Measurements from ENCODE around the gene FARP2. TPM values are rescaled to one million over a fixed set of nuclear protein-coding genes. Genes with fewer than 3 reads are reported as not detected.

Gene FARP2
- total and polyA plus RNA-seq, 4 donors: 5.8 to 30.9 (median 14.3) TPM

DNA sequence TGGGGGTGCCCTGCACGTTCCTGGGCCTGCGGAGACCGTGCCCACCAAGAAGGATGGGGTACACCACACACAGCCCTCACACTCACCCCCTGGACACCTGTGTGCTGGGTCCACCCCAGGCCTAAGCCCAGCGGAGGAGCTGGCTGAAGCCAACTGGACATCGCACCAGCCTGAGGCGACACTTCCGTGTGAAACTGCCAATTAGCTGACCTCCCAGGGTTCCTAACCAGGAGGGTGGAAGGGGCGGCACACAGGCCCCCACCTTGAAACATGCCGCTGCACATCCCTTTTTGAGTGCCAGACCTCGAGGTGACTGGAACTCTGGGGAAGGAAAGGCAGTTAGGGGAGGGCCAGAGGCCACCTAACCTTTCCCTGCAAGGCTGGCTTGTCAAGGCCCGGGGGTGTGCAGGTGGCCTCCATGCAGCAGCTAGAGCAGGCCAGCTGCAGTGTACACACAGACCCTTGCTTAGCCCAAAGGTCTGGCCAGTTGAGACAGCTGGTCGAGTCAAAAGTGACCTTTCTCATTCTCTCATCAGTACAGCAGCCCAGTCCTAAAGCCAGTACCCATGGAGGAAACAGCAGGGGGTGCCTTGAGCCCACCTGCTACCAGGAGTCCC lies 147.8 kb downstream of the FARP2 start:
- Histone ChIP-seq H3K9ac (ENCODE audit: low read depth in 1 of 2, low read length in 2 of 2) (no peak overlapping the region), H3K27me3 (ENCODE audit: control insufficient read depth in 4 of 4, insufficient read depth in 4 of 4, low read length in 3 of 4) (no peaks in the 10 kb centered on the region), H3K27ac (ENCODE audit: low read depth in 1 of 2, low read length in 2 of 2) (no peak overlapping the region), H3K4me1 (ENCODE audit: control insufficient read depth in 4 of 4, insufficient read depth in 4 of 4, low read length in 3 of 4) (peaks cover 9 to 18% (median 14%) of the 10 kb centered on the region in 4 donors), H3K4me3 (ENCODE audit: low read depth in 1 of 3, low read length in 3 of 3) (no peak overlapping the region), H3K36me3 (ENCODE audit: control insufficient read depth in 4 of 4, insufficient read depth in 3 of 4, low read depth in 1 of 4, low read length in 3 of 4) (peaks cover 0 to 8% (median 0%) of the 10 kb centered on the region in 4 donors), H3K9me3 (ENCODE audit: control insufficient read depth in 4 of 4, low read length in 3 of 4) (no peaks in the 10 kb centered on the region)
- no peak for DNase-seq (ENCODE audit: low spot score)
- WGBS: 89% methylated on average over 12 of the region's 12 CpGs
- TF ChIP-seq EGR1 (IDR thresholded peaks at IDR 0.05; ENCODE audit: low read depth in 2 of 2): no peak
- TF ChIP-seq, protein P1, sequence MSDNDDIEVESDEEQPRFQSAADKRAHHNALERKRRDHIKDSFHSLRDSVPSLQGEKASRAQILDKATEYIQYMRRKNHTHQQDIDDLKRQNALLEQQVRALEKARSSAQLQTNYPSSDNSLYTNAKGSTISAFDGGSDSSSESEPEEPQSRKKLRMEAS (IDR thresholded peaks at IDR 0.05): no peak
- no peak for TF ChIP-seq SP1 (IDR thresholded peaks at IDR 0.05)
- TF ChIP-seq, protein P2, sequence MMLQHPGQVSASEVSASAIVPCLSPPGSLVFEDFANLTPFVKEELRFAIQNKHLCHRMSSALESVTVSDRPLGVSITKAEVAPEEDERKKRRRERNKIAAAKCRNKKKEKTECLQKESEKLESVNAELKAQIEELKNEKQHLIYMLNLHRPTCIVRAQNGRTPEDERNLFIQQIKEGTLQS (IDR thresholded peaks at IDR 0.05): no peak
- no peak for TF ChIP-seq RXRA (IDR thresholded peaks at IDR 0.05)
- no peak for TF ChIP-seq TAF1 (conservative IDR thresholded peaks at IDR 0.05)
- TF ChIP-seq, protein P3, sequence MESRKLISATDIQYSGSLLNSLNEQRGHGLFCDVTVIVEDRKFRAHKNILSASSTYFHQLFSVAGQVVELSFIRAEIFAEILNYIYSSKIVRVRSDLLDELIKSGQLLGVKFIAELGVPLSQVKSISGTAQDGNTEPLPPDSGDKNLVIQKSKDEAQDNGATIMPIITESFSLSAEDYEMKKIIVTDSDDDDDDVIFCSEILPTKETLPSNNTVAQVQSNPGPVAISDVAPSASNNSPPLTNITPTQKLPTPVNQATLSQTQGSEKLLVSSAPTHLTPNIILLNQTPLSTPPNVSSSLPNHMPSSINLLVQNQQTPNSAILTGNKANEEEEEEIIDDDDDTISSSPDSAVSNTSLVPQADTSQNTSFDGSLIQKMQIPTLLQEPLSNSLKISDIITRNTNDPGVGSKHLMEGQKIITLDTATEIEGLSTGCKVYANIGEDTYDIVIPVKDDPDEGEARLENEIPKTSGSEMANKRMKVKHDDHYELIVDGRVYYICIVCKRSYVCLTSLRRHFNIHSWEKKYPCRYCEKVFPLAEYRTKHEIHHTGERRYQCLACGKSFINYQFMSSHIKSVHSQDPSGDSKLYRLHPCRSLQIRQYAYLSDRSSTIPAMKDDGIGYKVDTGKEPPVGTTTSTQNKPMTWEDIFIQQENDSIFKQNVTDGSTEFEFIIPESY (IDR thresholded peaks at IDR 0.05): no peak
- TF ChIP-seq GABPA (IDR thresholded peaks at IDR 0.05 in 1 of 2, conservative IDR thresholded peaks at IDR 0.05 in 1 of 2): no peak

DNA sequence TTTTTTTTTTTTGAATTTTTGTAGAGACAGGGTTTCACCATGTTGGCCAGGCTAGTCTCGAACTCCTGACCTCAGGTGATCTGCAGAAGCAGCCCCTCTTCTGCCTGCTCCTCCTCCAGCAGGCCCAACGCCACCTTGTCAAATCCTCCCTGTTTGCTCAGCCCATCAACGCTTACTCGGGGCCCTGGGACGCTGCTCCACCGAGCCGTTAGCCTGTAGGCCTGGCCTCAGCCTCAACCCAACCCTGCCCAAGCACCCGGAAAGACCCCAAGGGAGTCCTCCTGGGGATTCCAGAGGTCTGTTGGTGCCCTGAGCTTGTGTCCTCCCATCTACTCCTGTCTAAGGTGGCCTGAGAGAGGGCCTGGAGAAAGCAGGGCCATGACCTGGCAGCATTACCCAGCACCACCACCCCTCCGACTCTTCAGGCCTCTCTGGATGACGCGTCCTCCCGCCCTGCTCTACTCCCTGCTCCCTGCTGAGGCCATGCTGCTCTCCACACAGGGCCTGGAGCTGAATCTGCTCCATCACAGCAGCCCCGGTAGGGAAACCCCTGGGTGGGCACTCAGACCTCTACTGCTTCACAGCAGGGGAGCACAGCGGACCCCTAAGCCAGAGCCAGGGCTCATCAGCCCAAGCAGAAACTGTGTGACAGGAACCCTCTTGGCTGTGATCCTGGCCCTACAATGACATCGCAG lies 149.1 kb downstream of the FARP2 start:
- Histone ChIP-seq H3K9me3 (ENCODE audit: control insufficient read depth in 4 of 4, low read length in 3 of 4) (no peaks in the 10 kb centered on the region), H3K27ac (ENCODE audit: low read depth in 1 of 2, low read length in 2 of 2) (no peak overlapping the region), H3K4me3 (ENCODE audit: low read depth in 1 of 3, low read length in 3 of 3) (no peak overlapping the region), H3K36me3 (ENCODE audit: control insufficient read depth in 4 of 4, insufficient read depth in 3 of 4, low read depth in 1 of 4, low read length in 3 of 4) (no peaks in the 10 kb centered on the region), H3K4me1 (ENCODE audit: control insufficient read depth in 4 of 4, insufficient read depth in 4 of 4, low read length in 3 of 4) (peaks cover 11 to 26% (median 20%) of the 10 kb centered on the region in 4 donors), H3K9ac (ENCODE audit: low read depth in 1 of 2, low read length in 2 of 2) (peak overlapping the region in 1 of 2 donors; percentile 10), H3K27me3 (ENCODE audit: control insufficient read depth in 4 of 4, insufficient read depth in 4 of 4, low read length in 3 of 4) (no peaks in the 10 kb centered on the region)
- TF ChIP-seq, protein P4, sequence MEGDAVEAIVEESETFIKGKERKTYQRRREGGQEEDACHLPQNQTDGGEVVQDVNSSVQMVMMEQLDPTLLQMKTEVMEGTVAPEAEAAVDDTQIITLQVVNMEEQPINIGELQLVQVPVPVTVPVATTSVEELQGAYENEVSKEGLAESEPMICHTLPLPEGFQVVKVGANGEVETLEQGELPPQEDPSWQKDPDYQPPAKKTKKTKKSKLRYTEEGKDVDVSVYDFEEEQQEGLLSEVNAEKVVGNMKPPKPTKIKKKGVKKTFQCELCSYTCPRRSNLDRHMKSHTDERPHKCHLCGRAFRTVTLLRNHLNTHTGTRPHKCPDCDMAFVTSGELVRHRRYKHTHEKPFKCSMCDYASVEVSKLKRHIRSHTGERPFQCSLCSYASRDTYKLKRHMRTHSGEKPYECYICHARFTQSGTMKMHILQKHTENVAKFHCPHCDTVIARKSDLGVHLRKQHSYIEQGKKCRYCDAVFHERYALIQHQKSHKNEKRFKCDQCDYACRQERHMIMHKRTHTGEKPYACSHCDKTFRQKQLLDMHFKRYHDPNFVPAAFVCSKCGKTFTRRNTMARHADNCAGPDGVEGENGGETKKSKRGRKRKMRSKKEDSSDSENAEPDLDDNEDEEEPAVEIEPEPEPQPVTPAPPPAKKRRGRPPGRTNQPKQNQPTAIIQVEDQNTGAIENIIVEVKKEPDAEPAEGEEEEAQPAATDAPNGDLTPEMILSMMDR (IDR thresholded peaks at IDR 0.05; ENCODE audit: low read depth, low read length, missing input control): no peak
- TF ChIP-seq YY1 (IDR thresholded peaks at IDR 0.05) (no peak), FOXA2 (IDR thresholded peaks at IDR 0.05) (no peak), RXRA (IDR thresholded peaks at IDR 0.05) (no peak)
- TF ChIP-seq, protein P3 (IDR thresholded peaks at IDR 0.05): no peak
- DNase-seq (ENCODE audit: low spot score): no peak
- WGBS: 97% methylated on average over 15 of the region's 15 CpGs

Measured in liver (tissue), 9 donors.